Loucy (cell line): Measurements from ENCODE around the gene GABRG3.

Source experiments
- EZH2phosphoT487 ChIP-seq: fragments of 200-600 bp; IDR thresholded peaks from 2 replicates; pipeline ENCODE4 v1.6.1; 2018; ENCODE audit warnings: antibody characterized with exemption, mild to moderate bottlenecking, moderate library complexity, borderline replicate concordance
- TF ChIP-seq, protein P1 (sequence below): fragments of 200-600 bp; sonication (generic); conservative IDR thresholded peaks from 2 replicates; pipeline ENCODE4 v1.5.1; 2014; ENCODE audit warnings: mild to moderate bottlenecking, antibody characterized with exemption, low read length

DNA sequence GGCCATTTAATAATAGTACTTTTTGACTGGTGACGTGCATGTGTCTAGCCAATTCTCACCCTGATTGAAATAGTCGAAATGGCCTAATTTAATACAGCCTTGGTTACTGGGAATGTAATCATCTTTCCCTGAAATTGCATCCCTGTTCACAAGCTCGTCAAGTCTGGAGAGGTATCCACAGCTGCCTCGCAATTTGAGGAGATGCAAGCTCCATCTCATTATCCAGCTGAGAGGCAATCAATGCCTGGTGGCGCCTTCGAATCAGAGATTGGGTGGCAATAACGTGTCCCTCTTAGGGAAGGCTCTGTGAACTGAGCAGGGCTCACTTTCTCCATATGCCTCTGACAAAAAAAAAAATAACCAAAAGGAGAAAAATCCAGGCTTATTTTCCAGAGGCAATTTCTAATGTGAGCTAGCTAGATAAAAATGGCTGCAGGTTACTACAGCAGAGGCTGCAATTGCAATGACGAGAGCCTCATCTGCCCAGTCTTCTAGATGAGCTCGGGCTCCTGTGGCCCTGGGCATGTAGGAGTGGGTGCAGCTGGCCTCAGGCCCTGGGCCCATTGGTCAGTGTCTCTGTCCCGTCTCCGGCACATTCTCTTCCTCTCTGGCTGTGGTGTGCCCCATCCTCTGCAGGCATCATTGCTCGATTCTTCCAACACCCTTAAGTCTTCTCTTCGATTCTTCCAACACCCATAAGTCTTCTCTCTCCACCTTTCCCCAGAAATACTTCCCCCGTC, 487.5 kb downstream of the GABRG3 start:
- TF ChIP-seq, protein P1, sequence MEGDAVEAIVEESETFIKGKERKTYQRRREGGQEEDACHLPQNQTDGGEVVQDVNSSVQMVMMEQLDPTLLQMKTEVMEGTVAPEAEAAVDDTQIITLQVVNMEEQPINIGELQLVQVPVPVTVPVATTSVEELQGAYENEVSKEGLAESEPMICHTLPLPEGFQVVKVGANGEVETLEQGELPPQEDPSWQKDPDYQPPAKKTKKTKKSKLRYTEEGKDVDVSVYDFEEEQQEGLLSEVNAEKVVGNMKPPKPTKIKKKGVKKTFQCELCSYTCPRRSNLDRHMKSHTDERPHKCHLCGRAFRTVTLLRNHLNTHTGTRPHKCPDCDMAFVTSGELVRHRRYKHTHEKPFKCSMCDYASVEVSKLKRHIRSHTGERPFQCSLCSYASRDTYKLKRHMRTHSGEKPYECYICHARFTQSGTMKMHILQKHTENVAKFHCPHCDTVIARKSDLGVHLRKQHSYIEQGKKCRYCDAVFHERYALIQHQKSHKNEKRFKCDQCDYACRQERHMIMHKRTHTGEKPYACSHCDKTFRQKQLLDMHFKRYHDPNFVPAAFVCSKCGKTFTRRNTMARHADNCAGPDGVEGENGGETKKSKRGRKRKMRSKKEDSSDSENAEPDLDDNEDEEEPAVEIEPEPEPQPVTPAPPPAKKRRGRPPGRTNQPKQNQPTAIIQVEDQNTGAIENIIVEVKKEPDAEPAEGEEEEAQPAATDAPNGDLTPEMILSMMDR: no peak
- no peak for TF ChIP-seq EZH2phosphoT487
